ENCODE measurements around the gene PRSS33. TPM values are rescaled to one million over a fixed set of nuclear protein-coding genes. Genes with fewer than 3 reads are reported as not detected.

Gene PRSS33
- total RNA-seq, 4 donors from 2014 or later = not detected

DNA sequence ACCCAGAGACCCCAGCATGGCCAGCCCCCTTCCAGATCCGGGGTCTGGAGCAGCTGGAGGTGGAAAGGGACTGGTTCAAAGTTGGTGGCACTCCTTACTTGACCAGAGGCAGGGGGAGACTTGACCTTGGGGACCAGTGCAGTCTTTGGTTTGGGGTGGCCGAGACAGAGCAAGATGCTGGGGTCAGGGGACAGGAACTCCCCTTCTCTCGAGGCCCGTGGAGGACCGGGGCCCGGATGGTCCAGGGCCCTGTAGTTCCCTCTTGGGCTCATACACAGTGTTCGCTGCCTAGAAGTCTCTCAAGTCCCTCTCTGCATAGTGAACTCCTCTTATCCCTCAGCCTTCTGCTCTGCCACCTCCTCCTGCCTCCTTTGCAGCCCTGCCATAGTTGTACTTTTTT is 601 bp upstream of the PRSS33 start:
- Histone ChIP-seq H3K27me3 (peaks cover 83% of the 10 kb centered on the region), H3K4me3 (no peak overlapping the region), H3K9me3 (no peaks in the 10 kb centered on the region), H3K4me1 (peaks cover 0 to 14% (median 0%) of the 10 kb centered on the region in 3 donors), H3K36me3 (no peaks in the 10 kb centered on the region), H3K27ac (no peak overlapping the region)
- no peak for ATAC-seq
- TF ChIP-seq POLR2A (IDR thresholded peaks at IDR 0.05) (no peak), EP300 (IDR thresholded peaks at IDR 0.05) (no peak)
- WGBS, 2 donors (ENCODE audit: low coverage in 1 of 2) = 54 to 58% methylated on average over 3 to 4 of the region's 7 CpGs

GRCh38 chr16:2786826-2787151 is 571 bp downstream of the PRSS33 start:
- Histone ChIP-seq H3K36me3 (no peaks in the 10 kb centered on the region), H3K4me1 (peaks cover 0 to 14% (median 0%) of the 10 kb centered on the region in 3 donors), H3K4me3 (no peak overlapping the region), H3K27me3 (peaks cover 79% of the 10 kb centered on the region), H3K27ac (no peak overlapping the region), H3K9me3 (no peaks in the 10 kb centered on the region)
- 67 to 89% methylated on average over 1 of the region's 3 CpGs for WGBS, 2 donors (ENCODE audit: low coverage in 1 of 2)
- no peak for ATAC-seq
- TF ChIP-seq EP300 (IDR thresholded peaks at IDR 0.05) (no peak), POLR2AphosphoS5 (IDR thresholded peaks at IDR 0.05) (no peak), POLR2A (IDR thresholded peaks at IDR 0.05) (no peak)
- TF ChIP-seq, protein P1, sequence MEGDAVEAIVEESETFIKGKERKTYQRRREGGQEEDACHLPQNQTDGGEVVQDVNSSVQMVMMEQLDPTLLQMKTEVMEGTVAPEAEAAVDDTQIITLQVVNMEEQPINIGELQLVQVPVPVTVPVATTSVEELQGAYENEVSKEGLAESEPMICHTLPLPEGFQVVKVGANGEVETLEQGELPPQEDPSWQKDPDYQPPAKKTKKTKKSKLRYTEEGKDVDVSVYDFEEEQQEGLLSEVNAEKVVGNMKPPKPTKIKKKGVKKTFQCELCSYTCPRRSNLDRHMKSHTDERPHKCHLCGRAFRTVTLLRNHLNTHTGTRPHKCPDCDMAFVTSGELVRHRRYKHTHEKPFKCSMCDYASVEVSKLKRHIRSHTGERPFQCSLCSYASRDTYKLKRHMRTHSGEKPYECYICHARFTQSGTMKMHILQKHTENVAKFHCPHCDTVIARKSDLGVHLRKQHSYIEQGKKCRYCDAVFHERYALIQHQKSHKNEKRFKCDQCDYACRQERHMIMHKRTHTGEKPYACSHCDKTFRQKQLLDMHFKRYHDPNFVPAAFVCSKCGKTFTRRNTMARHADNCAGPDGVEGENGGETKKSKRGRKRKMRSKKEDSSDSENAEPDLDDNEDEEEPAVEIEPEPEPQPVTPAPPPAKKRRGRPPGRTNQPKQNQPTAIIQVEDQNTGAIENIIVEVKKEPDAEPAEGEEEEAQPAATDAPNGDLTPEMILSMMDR (IDR thresholded peaks at IDR 0.05) = no peak

GRCh38 chr16:2786061-2786825 is 1.1 kb downstream of the PRSS33 start:
- peaks cover 0 to 14% (median 0%) of the 10 kb centered on the region in 3 donors for H3K4me1 ChIP-seq
- H3K4me3 ChIP-seq = no peak overlapping the region
- H3K9me3 ChIP-seq = no peaks in the 10 kb centered on the region
- WGBS, 2 donors (ENCODE audit: low coverage in 1 of 2) = 59 to 63% methylated on average over 8 to 10 of the region's 15 CpGs
- ATAC-seq = no peak
- H3K27ac ChIP-seq = no peak overlapping the region
- H3K36me3 ChIP-seq = no peaks in the 10 kb centered on the region
- peaks cover 74% of the 10 kb centered on the region for H3K27me3 ChIP-seq
- TF ChIP-seq POLR2A (IDR thresholded peaks at IDR 0.05) = no peak
- TF ChIP-seq EP300 (IDR thresholded peaks at IDR 0.05) = no peak
- TF ChIP-seq POLR2AphosphoS5 (IDR thresholded peaks at IDR 0.05) = no peak
- TF ChIP-seq, protein P1 (IDR thresholded peaks at IDR 0.05) = no peak

- 0% methylated on average over 1 of the region's 79 CpGs; no CpG with 5 or more reads in 1 of the 2 donors for WGBS, 2 donors (ENCODE audit: low coverage in 1 of 2)
- Histone ChIP-seq H3K9me3 (no peaks in the 10 kb centered on the region), H3K27me3 (peaks cover 65% of the 10 kb centered on the region), H3K4me3 (peak overlapping the region in 1 of 2 donors; percentile 45), H3K36me3 (no peaks in the 10 kb centered on the region), H3K27ac (no peak overlapping the region), H3K4me1 (peaks cover 0 to 14% (median 0%) of the 10 kb centered on the region in 3 donors)
- TF ChIP-seq EP300 (IDR thresholded peaks at IDR 0.05) = no peak
- no peak for TF ChIP-seq POLR2AphosphoS5 (IDR thresholded peaks at IDR 0.05)
- no peak for TF ChIP-seq POLR2A (IDR thresholded peaks at IDR 0.05)
- TF ChIP-seq, protein P1 (IDR thresholded peaks at IDR 0.05) = no peak
- ATAC-seq = peak; percentile 13
Measured at GRCh38 chr16:2785101-2785991, 2.0 kb downstream of the PRSS33 start.

- Histone ChIP-seq H3K9me3 (no peaks in the 10 kb centered on the region), H3K4me3 (peak overlapping the region in 1 of 2 donors; percentile 45), H3K27ac (no peak overlapping the region), H3K36me3 (no peaks in the 10 kb centered on the region), H3K27me3 (peaks cover 57% of the 10 kb centered on the region), H3K4me1 (peaks cover 0 to 14% (median 0%) of the 10 kb centered on the region in 3 donors)
- TF ChIP-seq POLR2AphosphoS5 (IDR thresholded peaks at IDR 0.05) = no peak
- no peak for TF ChIP-seq POLR2A (IDR thresholded peaks at IDR 0.05)
- TF ChIP-seq EP300 (IDR thresholded peaks at IDR 0.05) = no peak
- TF ChIP-seq, protein P1 (IDR thresholded peaks at IDR 0.05) = no peak
- no peak for ATAC-seq
- 61% methylated on average over 5 of the region's 15 CpGs; no CpG with 5 or more reads in 1 of the 2 donors for WGBS, 2 donors (ENCODE audit: low coverage in 1 of 2)
Measured at GRCh38 chr16:2784358-2785100, 2.8 kb downstream of the PRSS33 start.

All from gastroesophageal sphincter (tissue), 4 donors.